Stimulated activated CD4-positive, alpha-beta T cell treated with anti-CD3 and anti-CD28 coated beads, TNF-alpha, amount 100 ng/mL, for 24 hours (primary cell): ENCODE results near the gene TPP2.

Source experiments
- DNase-seq, 3 experiments: peaks; one replicate each; pipeline ENCODE4 v3.0.0-alpha.2; 2020; ENCODE audit warnings: low read depth in 3 of 3

Gene TPP2

GRCh38 chr13:102657630-102658029, 60.8 kb downstream of the TPP2 start:
- no peak for DNase-seq

DNA sequence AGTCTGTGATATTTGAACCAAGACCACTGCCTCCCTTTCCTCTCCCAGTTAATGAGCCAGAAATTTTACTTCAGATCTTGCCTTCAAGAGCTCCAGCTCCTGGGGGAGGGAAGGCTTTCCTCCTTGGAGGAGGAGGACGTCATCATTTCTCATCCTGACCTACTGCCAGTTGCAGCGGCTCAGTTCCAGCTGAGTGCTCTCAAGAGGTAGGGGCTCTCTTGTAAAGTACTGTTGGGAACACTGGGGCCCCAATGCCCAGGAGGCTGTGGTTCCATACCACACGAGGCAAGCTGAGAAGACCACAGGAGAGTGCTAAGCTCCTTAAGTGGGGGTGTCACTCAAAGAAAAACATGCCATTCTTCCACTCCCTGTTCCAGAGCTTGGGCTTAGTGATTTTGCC, 61.9 kb downstream of the TPP2 start:
- no peak for DNase-seq

DNA sequence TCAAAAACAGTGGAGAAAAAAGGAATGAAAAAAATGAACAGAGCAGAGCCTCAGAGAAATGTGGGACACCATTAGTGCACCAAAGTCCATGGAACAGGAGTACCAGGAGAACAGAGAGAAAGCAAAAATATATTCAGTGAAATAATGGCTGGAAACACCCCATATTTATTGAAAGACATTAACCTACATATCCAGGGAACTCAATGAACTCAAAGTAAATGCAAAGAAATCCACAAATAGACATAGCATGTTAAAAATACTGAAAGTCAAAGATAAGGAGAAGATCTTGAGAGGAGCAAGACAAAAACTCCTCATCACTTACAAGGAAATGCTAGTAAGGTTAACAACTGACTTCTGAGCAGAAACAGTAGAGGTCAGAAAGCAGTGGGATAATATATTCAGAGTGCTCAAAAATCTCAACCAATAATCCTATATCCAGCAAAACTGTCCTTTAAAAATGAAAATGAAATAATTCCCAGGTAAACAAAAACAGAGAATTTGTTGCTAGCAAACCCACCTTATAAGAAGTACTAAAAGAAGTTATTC, 62.5 kb downstream of the TPP2 start:
- DNase-seq: no peak

- no peak for DNase-seq
These were observed 70.2 kb downstream of the TPP2 start for GRCh38 chr13:102667023-102667422.

DNA sequence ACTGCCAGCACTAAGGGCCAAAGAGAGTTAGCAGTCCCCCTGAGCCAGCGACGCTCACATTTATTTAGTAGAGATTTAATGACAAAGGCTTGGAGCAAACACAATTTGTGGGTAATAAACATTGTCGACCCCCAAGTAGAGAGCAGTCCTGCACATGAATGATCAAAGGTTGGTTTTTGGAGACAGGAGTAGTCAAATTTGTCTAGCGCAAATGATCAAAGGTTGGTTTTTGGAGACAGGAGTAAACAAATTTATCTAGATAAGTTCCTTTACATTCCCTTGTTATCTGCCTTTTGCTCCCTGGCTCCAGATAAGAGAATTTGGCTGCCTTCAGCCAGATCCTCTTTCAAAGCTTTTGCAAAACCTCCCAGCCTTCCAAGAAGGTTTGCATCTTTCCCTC, 71.1 kb downstream of the TPP2 start:
- no peak for DNase-seq

DNA sequence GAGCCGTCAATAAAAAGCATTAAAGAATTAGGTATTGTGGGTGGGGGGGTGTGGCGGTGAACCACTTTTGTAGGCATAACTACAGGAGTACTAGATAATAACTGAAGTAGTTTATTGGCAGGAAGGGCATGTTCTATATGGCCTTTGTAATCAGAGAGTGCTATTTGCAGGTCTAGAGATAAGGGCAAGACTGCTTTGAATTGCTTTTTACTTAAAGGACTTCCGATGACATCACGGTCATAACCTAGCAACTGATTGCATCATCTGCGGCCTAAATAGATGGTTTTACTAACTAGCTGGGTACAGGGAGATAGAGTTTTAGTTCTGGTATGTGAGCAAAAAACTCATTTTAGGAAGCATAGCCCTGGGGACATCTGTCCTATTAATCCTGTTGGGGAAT, 73.3 kb downstream of the TPP2 start:
- no peak for DNase-seq

DNA sequence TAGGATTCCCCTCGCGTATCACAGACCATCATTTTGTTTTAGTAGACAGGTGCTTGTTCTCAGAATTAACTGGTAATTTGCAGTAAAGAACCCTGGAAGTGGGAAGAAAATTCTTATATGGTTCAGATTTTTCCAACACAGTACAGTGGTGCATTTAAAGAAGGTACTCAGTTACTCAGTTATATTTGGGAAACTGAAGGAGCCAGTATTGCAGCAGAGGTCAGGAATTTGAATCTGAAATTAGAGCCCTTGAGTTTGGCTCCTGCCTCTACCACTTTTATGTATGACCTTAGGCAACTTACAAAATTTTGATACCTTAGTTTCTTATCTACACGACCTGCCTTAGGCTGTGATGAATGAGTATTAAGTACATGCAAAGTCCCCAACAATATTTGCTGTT, 78.3 kb downstream of the TPP2 start:
- DNase-seq: no peak

GRCh38 chr13:102677122-102677521, 80.3 kb downstream of the TPP2 start:
- no peak for DNase-seq

- DNase-seq: no peak
These were observed 81.7 kb downstream of the TPP2 start for GRCh38 chr13:102678339-102679107.

DNA sequence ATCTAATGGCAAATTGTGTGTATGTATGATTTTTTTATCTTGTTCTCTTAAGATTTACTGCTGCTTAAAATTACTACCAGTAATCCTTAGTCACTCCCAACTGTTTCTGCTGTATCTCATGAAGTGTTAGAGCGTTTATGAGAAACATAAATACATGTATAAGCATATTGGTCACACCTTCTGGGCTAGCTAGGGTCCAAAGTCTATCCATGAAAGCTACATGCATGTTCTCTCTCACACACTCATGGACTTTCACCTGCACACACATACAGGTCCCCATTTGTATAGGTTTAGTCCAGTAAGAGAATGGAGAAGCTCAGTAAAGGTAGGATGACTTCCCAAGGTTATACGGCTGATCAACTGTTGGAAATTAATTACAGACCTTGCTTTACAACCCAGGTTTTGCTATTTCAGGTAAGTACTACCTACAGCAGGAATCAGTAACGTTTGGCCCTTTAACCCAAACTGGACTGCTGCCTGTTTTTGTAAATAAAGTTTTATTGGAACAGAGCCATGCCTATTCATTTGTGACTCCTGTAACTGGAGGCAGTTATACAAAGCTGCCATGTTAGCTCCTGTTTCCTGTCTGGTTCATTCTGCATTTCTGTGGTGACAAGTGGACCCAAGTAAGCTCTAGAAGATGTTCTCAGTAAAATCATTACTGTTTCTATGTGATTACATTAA, 82.8 kb downstream of the TPP2 start:
- DNase-seq: no peak

DNA sequence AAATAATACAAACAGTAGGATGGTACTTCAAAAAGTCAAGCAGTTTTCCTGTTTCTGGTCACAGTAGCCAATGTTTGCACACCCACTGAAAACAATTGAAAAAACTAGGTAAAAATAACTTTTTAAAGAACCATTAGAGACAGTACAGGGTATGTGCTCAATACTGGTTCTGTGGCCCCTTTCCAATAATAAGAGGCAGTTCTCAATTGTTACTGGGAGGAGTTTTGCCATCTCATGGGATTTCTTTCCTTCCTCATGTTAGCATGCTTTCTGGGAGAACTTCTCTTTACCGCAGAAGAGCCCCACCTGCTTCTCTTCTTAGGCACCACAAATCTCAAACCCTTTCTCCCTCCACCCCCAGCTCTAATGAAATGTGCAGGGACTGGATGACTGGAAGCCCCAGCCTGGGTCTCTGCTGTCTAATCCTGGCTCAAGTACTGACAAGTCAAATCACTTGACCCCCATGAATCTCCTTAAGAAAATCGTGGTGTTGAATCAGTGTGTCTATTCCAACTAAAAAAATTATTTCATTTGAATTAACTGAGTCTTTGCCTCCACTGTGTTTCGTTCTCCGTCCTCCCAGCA, 83.4 kb downstream of the TPP2 start:
- DNase-seq: no peak

DNA sequence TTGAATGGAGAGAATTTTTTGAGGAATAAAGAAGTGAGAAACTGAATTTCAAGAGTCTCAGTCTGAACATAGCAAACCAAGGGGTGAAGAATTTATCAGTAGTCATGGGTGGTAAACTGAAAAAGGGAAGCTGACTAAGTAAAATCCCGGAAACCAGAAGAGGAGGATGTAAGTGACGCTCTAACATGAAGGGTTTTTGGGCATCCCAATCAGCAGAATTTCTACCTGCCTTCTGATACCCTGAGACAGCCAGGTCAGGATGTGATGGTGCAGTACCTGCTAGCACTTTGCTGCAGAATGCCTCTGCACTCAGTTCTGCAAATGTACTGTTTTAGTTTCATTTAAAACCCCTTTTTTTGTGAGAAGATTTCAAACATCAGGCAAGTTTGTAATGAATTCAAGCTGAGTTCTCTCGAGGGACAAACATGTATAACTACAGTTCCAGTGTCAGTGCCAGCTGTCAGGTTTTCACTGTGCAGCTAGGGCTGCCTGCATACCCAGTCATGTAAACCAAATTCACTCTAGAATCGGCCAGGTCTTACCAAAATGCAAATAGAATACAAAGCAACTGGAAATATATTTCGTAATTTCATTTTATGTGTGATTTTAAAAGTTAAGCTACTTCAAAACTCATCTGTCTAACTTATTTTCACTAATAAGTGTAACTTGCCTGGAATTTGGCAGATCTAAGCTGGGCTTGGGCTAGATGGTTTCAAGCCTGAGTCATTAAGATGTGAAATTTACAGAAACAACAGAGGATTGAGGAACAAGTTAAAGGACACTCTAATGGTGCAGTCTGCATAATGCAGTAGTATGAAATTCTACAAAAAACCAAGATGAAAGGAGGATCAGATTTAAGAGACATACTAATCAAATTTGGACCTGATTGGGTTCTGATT, 84.3 kb downstream of the TPP2 start:
- no peak for DNase-seq

- no peak for DNase-seq
These were observed 85.4 kb downstream of the TPP2 start for GRCh38 chr13:102682211-102682610.

DNA sequence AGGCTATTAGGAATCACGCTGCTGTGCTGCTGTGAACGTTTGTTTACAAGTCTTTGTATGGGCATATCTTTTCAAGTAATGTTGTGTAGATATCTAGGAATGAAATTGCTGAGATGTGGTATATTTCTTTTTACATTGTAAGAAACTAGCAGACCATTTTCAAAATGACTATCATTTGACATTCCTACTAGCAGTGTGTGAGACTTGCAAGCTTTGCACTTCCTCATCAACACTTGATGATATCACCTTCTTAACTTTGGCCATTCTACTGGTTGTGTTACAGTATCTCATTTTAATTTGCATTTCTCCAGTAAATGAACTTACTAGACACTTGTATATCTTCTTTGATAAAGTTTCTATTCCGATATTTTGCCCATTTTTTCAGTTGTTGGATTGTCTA, 85.9 kb downstream of the TPP2 start:
- DNase-seq: no peak

DNA sequence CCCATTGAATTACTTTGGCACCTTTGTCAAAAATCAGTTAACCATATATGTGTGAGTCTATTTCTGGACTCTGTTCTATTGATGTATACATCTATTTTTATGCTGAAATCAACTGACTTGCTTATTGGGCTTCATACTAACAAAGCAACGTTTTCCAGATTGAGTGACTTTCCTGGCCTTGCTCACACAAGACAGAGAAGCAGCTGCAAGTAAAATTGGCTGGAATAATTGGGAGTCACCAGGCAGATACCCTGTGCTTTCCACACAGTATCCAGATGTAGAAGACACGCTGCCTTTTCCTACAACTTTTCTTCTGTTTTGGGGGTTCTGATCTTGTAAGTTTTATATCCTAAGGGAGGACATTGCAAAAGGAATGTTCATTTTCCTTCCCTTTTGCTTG, 86.9 kb downstream of the TPP2 start:
- no peak for DNase-seq

DNA sequence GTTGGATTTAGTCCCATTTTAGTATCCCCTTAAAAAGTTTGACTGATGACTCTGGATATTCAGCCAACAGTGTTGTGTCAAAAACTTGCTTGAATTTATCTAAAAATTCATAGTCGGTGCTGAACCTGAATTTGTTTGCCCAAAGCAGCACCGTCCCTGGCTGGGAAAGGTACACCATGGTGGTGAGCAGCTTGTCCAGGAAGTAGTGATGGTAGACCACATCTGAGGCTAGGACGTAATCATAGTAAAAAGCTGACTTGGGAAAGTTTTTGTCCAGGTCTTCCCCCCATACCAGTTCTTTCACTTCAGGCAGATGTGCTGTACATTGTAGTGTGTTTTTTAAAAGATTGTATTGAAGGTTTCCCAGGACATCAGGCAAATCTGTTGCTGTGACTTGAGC, 89.2 kb downstream of the TPP2 start:
- no peak for DNase-seq

DNA sequence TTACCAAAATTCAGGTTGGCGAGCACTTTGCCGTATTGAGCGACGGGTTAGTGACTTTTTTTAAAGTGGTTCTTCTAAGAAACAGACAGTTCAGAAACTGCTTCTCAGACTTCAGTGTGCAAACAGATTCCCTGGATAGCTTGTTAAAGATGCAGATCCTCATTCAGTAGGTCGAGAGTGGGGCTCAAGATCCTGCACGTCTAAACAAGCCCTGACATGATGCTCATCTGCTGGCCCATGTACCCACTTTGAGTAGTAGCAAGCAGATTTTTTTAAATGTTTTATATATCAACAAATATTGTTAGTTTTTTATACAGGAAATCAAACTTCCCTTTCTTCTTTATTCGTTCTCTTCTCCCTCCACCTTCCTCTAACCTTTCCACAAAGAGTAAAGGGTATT, 90.7 kb downstream of the TPP2 start:
- no peak for DNase-seq

- DNase-seq: no peak
These were observed 91.7 kb downstream of the TPP2 start for GRCh38 chr13:102688306-102688973.

- DNase-seq: no peak
These were observed 94.1 kb downstream of the TPP2 start for GRCh38 chr13:102690883-102691282.

- no peak for DNase-seq
These were observed 95.7 kb downstream of the TPP2 start for GRCh38 chr13:102692491-102692826.

GRCh38 chr13:102693250-102693649, 96.5 kb downstream of the TPP2 start:
- DNase-seq: no peak
